DOHH2 (cell line): ENCODE results near the gene ENO2.
"Not testable (repeated sequence)": the region's sequence is repeated elsewhere in the genome, so short reads cannot be mapped to it uniquely, and the experiment has no call there.

ENCODE experiments used
- H3F3A ChIP-seq: fragments of 200-600 bp; sonication (generic), shearing (Covaris generic); 2 replicates; pipeline ENCODE4 v1.6.0; 2016; ENCODE audit warnings: antibody characterized with exemption, mild to moderate bottlenecking; ENCODE audit not compliant: control insufficient read depth, insufficient read depth
- H3K27ac ChIP-seq: fragments of 200-600 bp; sonication (generic); 2 replicates; pipeline ENCODE4 v1.5.1; 2014; ENCODE audit warnings: low read depth, mild to moderate bottlenecking, low read length, moderate library complexity
- H3K27me3 ChIP-seq: fragments of 200-600 bp; sonication (generic); 2 replicates; pipeline ENCODE4 v1.6.1; 2014; ENCODE audit warnings: mild to moderate bottlenecking, low read length, mixed read lengths; ENCODE audit not compliant: control insufficient read depth
- H3K36me3 ChIP-seq: fragments of 200-600 bp; sonication (generic); 2 replicates; pipeline ENCODE4 v1.6.1; 2014; ENCODE audit warnings: mild to moderate bottlenecking, low read length, moderate library complexity, mixed read lengths; ENCODE audit not compliant: control insufficient read depth
- H3K4me1 ChIP-seq: fragments of 200-600 bp; sonication (generic); 2 replicates; pipeline ENCODE4 v1.6.1; 2014; ENCODE audit warnings: mild to moderate bottlenecking, low read length, mixed read lengths; ENCODE audit not compliant: control insufficient read depth
- H3K4me2 ChIP-seq: fragments of 200-600 bp; sonication (generic); 2 replicates; pipeline ENCODE4 v1.6.0; 2014; ENCODE audit warnings: mild to moderate bottlenecking, low read length, moderate library complexity
- H3K4me3 ChIP-seq: fragments of 200-600 bp; sonication (generic); 2 replicates; pipeline ENCODE4 v1.5.1; 2014; ENCODE audit warnings: mild to moderate bottlenecking, low read length, mixed read lengths
- H3K79me2 ChIP-seq: fragments of 200-600 bp; sonication (generic); 2 replicates; pipeline ENCODE4 v1.6.1; 2014; ENCODE audit warnings: mild to moderate bottlenecking, low read length, mixed read lengths; ENCODE audit not compliant: control insufficient read depth
- H3K9me2 ChIP-seq: fragments of 200-600 bp; sonication (generic); replicated peaks from 2 replicates; pipeline ENCODE4 v1.6.1; 2014; ENCODE audit warnings: mild to moderate bottlenecking, low read length, mixed read lengths; ENCODE audit not compliant: control insufficient read depth
- H3K9me3 ChIP-seq: fragments of 200-600 bp; sonication (generic); 2 replicates; pipeline ENCODE4 v1.6.1; 2014; ENCODE audit warnings: antibody characterized with exemption, low read length, mixed read lengths; ENCODE audit not compliant: control insufficient read depth, insufficient read depth
- H4K20me1 ChIP-seq: fragments of 200-600 bp; sonication (generic); 2 replicates; pipeline ENCODE4 v1.6.0; 2014; ENCODE audit warnings: low read depth, mild to moderate bottlenecking, antibody characterized with exemption, low read length, moderate library complexity; ENCODE audit not compliant: control insufficient read depth, insufficient read depth
- CTCF ChIP-seq: fragments of 200-600 bp; sonication (generic); IDR thresholded peaks from one replicate; pipeline ENCODE4 v1.5.1; 2014; ENCODE audit warnings: antibody characterized with exemption, mild to moderate bottlenecking, low read depth, low read length; ENCODE audit not compliant: poor library complexity, severe bottlenecking
- EZH2phosphoT487 ChIP-seq: fragments of 200-600 bp; sonication (generic); IDR thresholded peaks from 2 replicates; pipeline ENCODE4 v1.6.1; 2017; ENCODE audit warnings: borderline replicate concordance, mild to moderate bottlenecking, antibody characterized with exemption, low read length, moderate library complexity, mixed read lengths

Gene ENO2

GRCh38 chr12:6914246-6914946 is at the start of gene ENO2:
ENO2 (plus strand) TSS chr12:6914580; CDS start chr12:6915833, 1,253 bp downstream.
- TF ChIP-seq EZH2phosphoT487 (peak; percentile 53; the same call in 1 of the 2 replicates), CTCF (no peak)
- Histone ChIP-seq H3K9me2 (no peaks in the 10 kb centered on the region), H3K4me3 (peak within 1 kb of the TSS; percentile 65), H4K20me1 (no peaks in the 10 kb centered on the region), H3K27me3 (peaks cover 60% of the 10 kb centered on the region), H3K79me2 (no peaks in the 10 kb centered on the region), H3F3A (no peaks in the 10 kb centered on the region), H3K27ac (no peak within 1 kb of the TSS), H3K4me2 (peak within 1 kb of the TSS; percentile 72), H3K36me3 (no peaks in the 10 kb centered on the region), H3K4me1 (peaks cover 18% of the 10 kb centered on the region), H3K9me3 (no peaks in the 10 kb centered on the region)

DNA sequence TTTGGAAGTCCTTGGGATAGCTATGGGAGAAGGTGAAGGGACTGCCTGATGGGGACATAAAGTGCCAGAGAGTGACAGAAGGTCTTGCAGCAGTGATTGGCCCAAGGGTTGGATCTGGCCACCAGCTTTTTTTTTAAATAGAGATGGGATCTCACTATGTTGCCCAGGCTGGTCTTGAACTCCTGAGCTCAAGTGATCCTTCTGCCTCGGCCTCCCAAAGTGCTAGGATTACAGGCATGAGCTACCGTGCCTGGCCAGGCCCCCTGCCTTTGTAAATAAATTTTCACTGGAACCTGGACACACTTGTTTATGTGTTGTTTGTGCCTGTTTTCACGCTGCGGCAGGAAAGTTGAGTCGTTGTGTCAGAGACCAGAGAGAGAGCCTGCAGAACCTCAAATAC is 49.1 kb upstream of the ENO2 start:
- peaks cover 90% of the 10 kb centered on the region for H3K36me3 ChIP-seq
- H3K4me3 ChIP-seq, H3K9me2 ChIP-seq, H3K9me3 ChIP-seq, H3K27ac ChIP-seq, H3K27me3 ChIP-seq, H3K4me2 ChIP-seq: not testable (repeated sequence)
- H3K4me1 ChIP-seq, result peaks cover 27% of the 10 kb centered on the region
- H3F3A ChIP-seq, result peaks cover 15% of the 10 kb centered on the region
- H4K20me1 ChIP-seq, result peaks cover 20% of the 10 kb centered on the region
- peaks cover 34% of the 10 kb centered on the region for H3K79me2 ChIP-seq

GRCh38 chr12:6866163-6866919 is 48.0 kb upstream of the ENO2 start:
- Histone ChIP-seq H3K36me3 (peaks cover 90% of the 10 kb centered on the region), H3K4me3 (peak overlapping the region; percentile 99), H3K9me2 (no peaks in the 10 kb centered on the region), H3K4me2 (peak overlapping the region; percentile 88), H3K27me3 (no peaks in the 10 kb centered on the region; the same call in 1 of the 2 replicates), H3F3A (peaks cover 23% of the 10 kb centered on the region), H3K4me1 (peaks cover 32% of the 10 kb centered on the region), H3K79me2 (peaks cover 34% of the 10 kb centered on the region), H4K20me1 (peaks cover 20% of the 10 kb centered on the region), H3K9me3 (no peaks in the 10 kb centered on the region), H3K27ac (no peak overlapping the region)
- TF ChIP-seq EZH2phosphoT487, result no peak
- TF ChIP-seq CTCF, result no peak
